GM21723 (cell line): Measurements from ENCODE around the gene MATN4.

Experiments used
- ATAC-seq: cut with Tn5 transposase; IDR thresholded peaks from one replicate; pipeline ENCODE4 v1.9.1; 2021; ENCODE audit warnings: mild to moderate bottlenecking, moderate library complexity; ENCODE audit not compliant: unreplicated experiment

MATN4 gene

DNA sequence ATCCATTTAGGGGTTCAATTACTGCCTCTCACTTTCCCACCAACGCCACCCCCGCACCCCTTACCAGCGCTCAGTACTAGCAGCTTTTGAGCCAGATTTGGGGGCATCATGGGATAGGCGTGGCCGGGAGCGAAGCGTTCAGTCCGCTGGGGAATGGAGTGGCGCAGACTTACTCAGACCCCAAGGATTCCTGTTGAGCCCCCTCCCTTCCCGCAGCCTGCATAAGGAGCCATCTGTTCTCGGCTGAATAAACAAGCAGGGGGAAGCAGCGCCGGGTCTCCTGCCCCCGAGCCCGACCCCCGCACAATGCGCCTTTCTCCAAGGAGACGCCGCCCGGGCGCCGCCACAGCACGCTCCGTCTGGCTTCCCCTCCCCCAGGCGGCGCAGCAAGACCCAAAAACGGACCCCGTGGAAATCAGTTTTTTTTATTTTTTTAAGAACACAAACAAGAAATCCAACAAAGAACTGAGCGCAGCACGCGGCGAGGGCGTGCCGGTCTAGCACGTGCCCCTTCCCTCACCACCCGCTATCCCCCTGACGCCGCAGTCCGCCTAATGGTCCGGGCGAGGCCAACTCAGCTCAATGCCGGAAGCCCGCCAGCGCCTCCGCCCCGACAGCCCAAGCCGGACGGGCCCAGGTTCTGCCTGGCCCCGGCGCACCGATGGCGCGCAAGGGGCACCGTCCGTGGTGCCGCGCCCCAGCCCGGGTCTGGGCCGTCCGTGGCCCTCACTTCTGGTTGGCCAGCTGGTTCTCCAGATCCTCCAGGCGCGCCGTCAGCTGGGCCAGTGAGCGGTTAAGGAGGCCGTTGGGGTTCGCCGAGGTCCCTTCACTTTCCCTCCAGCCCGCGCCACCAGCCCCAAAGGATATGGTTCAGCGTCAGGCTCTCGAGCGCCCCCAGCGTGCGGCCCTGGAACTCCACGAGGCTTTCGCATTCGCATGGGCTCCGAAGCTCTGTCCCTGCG is 14.8 kb downstream of the MATN4 start:
- ATAC-seq = no peak

DNA sequence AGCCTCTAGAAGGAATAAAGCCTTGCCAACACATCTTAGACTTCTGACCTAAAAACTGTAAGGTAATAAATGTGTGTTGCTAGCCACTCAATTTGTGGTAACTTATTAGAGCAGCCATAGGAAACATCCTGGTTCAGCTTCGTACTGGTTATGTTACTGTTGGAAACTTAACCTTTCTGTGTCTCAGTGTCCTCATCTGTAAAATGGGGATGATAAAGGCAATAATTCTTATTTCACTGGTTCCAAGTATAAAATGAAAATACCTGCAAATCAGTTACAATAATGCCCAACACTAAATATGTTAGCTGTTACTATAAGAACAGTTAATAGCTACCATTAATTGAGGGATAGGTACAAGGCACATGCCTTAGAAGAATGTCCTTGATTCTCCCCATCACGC is 15.8 kb downstream of the MATN4 start:
- no peak for ATAC-seq

DNA sequence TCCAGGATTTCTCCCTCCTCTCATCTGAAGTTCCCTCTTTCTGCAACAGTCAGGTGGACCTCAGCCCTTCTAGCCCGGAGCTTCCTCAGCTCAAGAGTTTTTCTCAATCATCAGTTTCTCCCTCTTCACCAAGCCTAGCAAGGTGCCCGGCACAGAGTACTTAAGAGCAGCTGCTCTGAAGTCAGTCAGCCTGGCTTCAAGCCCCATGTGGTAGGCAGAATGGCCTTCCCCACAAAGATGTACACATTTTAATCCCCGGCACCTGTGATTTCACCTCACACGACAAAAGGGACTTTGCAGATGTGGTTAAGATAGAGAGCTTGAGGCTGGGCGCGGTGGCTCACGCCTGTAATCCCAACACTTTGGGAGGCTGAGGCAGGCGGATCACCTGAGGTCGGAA is 16.6 kb downstream of the MATN4 start:
- ATAC-seq = no peak

DNA sequence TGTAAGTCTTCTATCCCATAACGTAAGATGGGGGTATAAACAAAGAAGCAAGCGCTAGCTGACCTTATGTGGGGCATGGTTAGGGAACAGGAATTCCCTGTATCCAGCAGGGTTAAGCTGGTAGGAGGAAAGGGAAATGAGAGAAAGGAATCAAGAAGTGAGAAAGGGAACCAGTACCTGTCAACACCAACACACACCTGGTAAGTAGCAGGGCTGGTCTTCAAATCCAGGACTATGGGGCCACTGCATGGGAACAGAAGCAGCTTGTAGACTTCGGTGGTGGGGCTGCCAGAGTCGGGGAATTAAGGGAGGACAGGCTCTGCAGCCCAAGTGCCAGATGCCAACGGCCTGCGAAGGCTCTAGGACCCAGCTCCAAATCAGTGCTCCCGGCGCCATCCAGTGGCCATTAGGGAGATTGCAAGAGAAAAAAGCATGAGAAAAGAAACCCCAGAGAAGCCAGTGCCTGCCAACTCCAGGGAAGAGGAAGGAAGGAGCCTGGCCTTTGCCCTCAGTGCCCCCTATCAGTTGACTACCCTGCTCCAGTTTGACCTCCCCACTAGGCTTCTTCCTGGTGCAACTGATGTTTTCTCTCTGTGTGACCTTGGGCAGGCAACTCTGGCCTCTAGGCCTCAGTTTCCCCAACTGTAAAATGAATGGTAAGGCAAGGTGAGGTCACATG is 17.3 kb downstream of the MATN4 start:
- no peak for ATAC-seq

DNA sequence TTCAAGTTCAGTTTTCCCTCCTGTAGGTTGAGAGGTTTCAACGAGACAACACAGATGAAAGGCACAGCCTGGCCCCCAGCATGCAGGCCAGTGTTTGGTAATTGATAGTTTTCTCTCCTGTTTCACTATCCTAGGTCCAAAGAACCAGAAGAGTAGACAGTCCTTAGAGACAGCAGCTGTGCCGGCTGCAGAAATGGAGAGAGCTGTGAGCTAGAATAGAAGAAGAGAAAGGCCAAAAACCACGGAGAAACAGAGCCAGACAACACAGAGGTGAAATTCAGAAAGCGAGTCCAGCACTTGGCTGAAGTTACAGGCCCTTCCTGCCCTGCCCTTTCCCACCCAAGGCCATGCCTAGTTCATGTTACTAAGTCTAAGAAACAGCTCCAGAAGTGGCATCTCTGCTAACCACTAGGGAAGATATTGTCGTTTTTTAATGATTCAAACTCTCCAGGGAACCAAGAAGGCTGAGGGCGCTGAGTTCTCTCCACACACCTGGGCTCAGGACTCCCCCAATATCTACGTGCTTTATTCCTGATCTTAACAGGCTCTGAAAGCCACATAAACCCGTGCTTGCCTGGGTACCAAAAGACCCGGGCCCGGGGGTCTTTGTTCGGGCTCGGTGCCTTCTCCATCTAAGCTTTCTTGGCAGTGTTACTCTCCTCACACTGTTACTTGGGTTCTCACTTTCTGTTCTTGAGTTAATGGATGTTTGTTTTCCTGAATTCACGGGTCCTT is 18.0 kb downstream of the MATN4 start:
- no peak for ATAC-seq

DNA sequence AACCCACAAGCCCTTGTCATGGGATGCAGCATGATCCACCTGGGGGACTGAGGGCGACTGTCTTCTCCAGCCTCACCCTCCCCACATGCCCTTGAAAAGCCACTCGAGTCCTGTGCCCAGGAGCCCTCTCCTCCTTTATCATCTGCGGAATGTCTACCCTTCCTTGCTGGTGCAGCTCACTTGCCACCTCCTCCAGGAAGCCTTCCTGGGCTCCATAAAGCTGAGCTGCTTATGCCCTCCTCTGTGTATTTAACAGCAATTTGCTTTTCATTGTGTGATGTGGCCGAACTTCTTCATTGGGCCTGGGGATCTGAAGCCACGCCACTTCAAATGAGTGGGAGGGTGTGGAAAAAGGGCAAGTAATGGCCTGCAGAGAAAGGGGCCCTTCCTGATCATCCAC is 19.2 kb downstream of the MATN4 start:
- no peak for ATAC-seq

DNA sequence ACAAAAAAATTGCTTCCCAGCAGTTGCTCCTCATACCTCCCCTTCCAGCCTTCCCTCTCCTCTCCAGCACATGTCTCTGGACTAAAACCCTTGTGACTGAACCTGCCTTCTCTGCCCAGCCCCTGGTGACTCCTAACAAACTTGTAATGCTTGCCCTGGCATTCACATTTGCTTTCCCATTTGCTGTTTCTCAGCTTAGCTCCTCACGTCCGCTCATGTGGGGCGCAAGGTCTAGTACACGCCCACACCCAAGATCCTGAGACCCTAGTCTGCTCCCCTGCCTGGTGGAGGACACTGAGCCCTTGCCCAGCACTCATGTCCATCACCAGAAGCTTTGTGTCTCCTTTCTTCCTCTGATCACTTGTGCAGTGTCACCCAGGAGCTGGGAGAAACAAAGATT is 19.7 kb downstream of the MATN4 start:
- no peak for ATAC-seq

DNA sequence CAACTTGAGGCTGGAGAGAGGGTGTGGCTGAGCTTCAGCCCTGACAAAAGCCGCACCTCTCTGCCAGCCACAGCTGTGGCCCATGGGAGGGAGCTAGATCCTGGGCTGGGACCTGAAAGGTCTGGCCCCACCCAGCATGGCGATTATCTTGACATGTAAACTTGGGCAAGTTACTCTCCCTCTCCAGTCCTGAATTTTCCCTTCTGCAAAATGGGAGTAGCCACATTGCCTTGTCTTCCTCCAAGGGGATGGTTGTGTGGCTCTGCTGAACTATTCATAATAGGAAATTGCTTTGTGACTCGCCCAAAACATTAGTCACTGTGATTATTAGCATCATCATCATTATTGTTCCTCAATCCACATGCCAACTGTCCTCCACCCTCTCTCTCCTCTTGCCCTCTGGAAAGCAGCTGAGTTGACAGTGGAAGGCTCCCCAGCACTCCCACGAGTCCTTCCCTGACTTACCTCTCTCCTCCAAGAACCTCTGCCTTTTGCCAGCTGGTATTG is 24.5 kb downstream of the MATN4 start:
- ATAC-seq = no peak

DNA sequence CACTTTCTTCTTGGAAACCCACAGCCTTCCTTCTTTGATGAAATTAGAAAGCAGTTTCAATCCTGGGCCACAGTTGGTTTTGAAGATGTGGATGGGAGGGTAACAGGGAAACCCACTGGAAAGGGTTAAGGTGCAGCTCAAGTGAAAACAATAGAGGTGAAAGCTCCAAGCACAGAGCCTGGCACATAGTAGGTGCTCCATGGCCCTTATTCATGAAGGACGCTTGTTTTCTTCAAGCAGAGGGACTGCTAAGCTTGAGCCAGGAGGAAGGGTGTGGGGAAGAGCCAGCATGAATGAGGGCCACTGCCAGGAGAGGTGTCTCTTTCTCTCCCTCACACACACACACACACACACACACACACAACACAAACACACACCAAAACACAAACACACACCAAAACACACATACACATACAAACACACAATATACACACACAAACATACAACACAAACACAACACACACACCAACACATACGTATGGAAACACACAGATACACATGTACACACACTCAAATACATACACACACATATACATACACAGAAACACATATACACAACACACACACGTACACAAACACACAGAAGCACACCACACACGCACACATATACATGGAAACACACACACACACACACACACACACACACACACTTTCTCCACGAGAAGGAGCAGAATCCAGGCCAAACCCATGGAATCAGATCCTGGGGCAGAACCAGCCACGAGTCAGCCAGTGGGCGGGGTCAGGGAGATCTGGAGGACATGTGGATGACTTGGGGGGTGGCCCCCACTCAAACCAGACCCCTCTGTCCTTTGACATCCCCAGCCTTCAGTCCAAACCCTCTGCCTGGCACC is 25.2 kb downstream of the MATN4 start:
- no peak for ATAC-seq

DNA sequence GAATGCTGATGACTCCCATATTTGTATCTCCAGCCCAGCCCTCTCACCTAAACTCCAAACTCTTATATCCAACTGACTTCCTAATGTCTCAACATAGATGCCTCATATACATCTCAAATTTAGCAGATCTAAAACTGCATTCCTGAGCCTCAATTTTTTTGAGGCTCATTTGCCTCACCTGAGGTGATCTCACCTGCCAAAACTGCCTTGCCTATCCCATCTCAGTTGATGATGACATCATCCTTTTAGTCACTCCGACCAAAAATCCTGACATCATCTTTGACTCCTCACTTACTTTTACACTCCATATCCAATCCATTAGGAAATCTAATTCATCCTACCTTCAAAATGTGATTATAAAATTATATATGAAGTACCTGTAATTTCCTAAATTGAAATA is 28.1 kb downstream of the MATN4 start:
- no peak for ATAC-seq

DNA sequence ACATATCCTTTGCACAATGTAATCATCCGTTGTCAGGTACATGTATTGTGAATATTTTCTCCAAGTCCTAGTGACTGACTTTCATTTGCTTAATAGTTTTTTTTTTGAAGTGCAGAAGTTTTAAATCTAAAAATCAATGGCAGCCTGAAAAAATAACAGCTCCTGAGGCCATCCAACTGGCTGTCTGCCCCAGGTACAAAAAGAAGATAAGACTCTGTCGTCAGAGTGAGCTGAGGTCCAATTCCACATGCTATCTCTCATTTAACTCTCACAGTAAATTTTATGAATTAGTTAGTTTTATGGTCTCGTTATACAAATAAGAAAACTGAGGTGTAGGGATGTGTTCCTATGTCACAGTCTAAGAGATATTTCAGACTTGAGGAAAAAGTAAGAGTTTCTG is 32.8 kb downstream of the MATN4 start:
- ATAC-seq = no peak

DNA sequence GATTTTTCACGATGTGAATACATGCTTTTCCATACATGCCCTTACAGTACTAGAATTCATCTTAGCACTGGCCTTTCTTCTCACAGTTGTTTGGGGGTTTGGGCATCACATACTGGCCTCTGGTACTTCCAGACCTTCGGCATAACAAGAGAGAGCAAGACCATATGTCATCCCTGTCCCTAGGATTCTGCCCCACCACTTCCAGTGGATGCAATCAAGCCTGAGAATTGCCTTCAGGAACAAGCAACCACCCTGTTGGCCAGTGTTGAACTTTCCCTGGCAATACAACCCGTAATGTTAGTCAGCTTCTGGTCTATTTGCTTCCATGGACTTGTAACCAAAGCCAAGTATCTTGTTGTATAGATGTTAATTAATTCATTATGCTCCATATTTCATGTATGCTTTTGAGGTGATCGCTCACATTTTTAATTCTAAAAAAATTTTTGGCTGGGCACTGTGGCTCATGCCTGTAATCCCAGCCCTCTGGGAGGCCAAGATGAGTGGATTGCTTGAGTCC is 38.3 kb downstream of the MATN4 start:
- ATAC-seq = no peak

DNA sequence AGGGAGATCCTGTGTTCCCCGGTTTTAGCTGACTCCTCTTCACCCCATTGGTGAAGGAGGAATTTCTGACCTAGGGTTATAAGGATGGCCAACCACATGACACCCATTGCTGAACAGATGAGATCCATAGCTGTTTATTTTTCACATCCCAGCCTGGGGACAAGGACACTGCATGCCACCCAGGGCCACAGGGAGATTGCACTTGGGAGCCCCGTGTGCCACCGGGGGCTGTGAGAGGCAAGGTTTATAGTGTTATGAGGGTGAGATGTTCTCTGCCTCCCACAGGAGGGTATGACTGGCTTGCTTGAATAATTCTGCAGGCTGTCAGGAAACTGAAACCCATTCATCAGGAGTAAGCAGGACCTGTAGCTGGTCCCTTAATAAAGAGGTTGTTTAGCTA is 39.0 kb downstream of the MATN4 start:
- ATAC-seq = no peak

DNA sequence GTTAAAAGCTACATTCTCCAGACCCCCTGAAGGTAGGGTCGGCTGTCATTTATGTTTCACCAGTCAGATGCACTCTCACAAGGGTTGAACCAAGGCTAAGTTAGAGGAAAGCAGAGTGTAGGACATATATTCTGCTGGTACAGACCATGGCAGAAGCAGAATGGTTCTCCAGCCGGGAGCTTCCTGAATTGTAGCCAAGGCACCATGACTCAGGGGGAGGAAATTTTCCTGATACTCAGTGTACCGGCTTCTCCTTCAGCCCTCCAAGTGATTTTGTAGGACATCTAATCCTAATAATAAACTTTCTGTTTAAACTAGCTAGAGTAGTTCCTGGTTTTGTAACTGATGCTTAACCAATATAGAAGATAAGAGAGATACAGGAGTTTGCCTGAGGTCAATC is 39.6 kb downstream of the MATN4 start:
- no peak for ATAC-seq

DNA sequence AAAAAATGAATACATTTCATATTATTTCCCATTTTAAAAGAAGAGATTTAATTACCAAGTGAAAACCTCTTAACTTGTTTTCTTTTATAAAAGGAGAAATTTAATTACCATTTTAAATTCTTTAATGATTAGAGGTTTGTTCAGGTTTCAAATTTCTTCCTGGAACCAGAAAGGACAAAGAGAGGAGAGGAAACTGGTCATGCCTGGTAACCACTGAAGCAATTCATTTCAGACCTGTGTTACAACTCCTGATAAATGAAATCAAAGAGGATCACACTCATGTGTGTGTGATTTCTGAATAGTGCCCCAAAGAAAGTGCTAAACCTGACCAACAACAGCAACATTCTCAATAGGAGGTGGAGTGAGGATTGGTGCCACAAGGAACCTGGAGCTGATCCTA is 41.1 kb downstream of the MATN4 start:
- no peak for ATAC-seq

DNA sequence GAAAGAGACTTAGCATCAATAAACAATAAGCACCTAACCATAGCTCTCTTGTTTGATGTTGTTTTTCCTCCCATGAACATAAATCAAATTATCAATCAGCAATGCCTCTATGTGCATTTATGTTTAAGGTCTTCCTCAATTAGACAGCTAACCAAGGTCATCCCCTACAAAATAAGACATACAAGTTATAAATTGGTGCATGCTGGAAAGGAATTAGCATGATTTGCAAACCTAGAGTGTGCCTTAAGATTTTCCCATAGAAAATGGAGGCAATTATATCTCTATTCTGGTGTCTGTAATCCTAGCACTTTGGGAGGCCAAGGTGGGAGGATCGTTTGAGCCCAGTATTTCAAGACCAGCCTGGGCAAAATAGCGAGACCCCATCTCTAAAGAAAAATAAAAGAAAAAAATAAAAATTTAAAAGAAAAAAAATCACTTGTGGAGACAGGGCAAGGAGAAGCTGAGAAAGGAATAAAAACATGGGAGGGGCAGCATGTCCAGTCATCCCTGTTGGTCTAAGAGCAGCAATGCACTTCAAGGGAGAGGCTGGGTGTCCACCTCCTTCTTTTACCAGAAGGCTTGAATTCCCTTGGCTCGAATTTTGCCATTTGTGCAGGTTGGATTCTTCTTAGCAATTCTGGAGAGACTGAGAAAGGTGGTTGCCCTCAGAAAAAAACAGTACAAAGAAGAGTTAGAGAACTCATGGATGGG is 44.4 kb downstream of the MATN4 start:
- ATAC-seq = no peak

DNA sequence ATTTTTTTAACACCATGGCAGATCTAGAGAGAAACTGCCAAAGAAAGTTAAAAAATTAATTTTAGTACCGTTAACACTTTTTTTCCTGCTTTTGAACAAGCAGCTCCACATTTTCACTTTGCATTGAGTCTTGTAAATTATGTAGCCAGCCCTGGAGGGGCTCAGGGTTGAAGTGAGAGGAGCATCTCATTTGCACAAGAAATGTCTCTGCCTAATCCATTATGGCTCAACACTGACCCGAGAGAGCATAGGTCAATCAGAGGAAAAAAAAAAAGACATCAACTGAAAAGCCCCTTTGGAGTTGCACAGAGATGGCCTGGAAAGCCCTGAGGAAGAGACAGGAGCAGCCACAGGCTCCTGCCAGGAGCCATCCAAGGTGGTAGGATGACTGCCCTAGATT is 49.4 kb downstream of the MATN4 start:
- ATAC-seq = no peak

DNA sequence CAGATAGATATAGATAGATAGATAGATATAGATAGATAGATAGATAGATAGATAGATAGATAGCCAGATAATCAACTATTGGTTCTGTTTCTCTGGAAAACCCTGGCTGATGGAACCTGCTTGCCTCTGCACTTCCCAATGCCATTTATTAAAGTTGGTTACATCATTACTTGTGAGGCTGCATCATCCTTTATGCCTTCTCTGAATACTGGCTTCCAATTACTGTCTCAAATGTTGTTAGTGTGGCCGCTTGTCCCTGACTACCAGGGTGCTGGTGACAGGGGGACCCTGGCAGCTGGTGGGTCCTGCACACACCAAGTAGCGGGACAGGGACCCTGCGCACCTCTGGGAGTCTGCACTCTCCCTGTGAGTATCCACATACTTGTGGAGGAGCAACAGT is 49.8 kb downstream of the MATN4 start:
- ATAC-seq = no peak

DNA sequence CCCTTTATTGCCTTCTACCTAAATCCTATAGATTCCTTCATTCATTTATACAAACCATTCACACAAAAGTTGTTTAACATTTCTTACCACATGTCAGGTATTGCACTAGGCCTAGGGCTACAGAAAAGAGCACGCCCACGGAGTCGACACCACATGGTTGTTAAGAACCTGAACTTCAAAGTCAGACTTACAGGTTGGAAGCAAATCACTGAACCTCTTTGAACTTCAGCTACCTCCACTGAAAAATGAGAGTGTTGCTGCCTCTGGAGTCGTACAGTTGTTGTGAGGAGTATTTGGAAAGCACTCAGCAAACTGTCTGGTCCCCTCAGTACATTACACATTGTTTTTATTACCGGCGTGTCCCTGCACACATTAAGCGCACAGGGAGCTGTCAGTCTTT is 50.4 kb downstream of the MATN4 start:
- no peak for ATAC-seq

DNA sequence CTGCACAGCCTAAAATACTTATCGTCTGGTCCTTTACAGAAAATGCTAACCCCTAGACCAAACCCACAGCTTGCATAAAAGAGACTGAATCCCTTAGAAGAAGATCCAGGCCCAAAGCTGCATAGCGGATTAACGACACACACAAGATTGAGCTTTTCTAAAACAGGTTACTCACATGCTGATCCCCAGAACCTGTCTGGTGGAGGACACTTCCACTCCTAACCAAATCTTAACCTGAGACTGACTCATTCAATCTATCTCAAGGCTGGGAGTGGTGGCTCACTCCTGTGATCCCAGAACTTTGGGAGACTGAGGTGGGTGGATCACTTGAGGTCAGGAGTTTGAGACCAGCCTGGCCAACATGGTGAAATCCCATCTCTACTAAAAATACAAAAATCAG is 50.9 kb downstream of the MATN4 start:
- no peak for ATAC-seq
